Bronchial epithelial cell (primary cell): ENCODE measurements around the gene DOCK1. TPM values are rescaled to one million over a fixed set of nuclear protein-coding genes. Genes with fewer than 3 reads are reported as not detected.
A peak's percentile ranks its signal among the peaks of the same experiment; 100 is the strongest.

ENCODE experiments used
- DNase-seq: peaks from one replicate; pipeline ENCODE4 v3.0.0-alpha.2; 2010; ENCODE audit warnings: low read depth
- FAIRE-seq: peaks from 2 replicates; lab custom pipeline; 2011; peaks lifted over from hg19 to GRCh38; lab: Jason Lieb, UNC
- H3K27me3 ChIP-seq: 2 replicates; pipeline ENCODE4 v1.5.1; 2011; ENCODE audit warnings: low read length; ENCODE audit not compliant: control insufficient read depth, insufficient read depth
- H3K36me3 ChIP-seq: 2 replicates; pipeline ENCODE4 v1.5.1; 2011; ENCODE audit warnings: low read length; ENCODE audit not compliant: control insufficient read depth, insufficient read depth
- H3K4me3 ChIP-seq: 2 replicates; pipeline ENCODE4 v1.5.1; 2011; ENCODE audit warnings: mild to moderate bottlenecking, low read depth, low read length, control low read depth
- CTCF ChIP-seq: IDR thresholded peaks from 2 replicates; pipeline ENCODE4 v1.5.1; 2011; ENCODE audit warnings: mild to moderate bottlenecking, moderate library complexity, low read length, control low read depth, inconsistent platforms; ENCODE audit not compliant: insufficient read depth, severe bottlenecking
- total RNA-seq: library from RNA; depleted of rRNA; stranded (reverse); fragments of >200 nt; gene quantifications from 2 replicates; pipeline ENCODE4 v1.2.1, GENCODE V29; 2014

Gene DOCK1
- total RNA-seq, 1 donor from 2014 or later = 173 TPM

GRCh38 chr10:126945351-126946030 is 40.3 kb downstream of the DOCK1 start:
- DNase-seq (peak; percentile 17), FAIRE-seq (no peak)
- no peak for TF ChIP-seq CTCF
- peaks cover 1% of the 10 kb centered on the region for H3K36me3 ChIP-seq
- no peaks in the 10 kb centered on the region for H3K27me3 ChIP-seq
- H3K4me3 ChIP-seq = no peak overlapping the region

GRCh38 chr10:126946746-126947145 is 41.5 kb downstream of the DOCK1 start:
- DNase-seq (no peak), FAIRE-seq (no peak)
- TF ChIP-seq CTCF = no peak
- H3K27me3 ChIP-seq = no peaks in the 10 kb centered on the region
- H3K4me3 ChIP-seq = no peak overlapping the region
- H3K36me3 ChIP-seq = peaks cover 1% of the 10 kb centered on the region

- no peaks in the 10 kb centered on the region for H3K27me3 ChIP-seq
- DNase-seq (no peak), FAIRE-seq (no peak)
- H3K4me3 ChIP-seq = no peak overlapping the region
- H3K36me3 ChIP-seq = no peaks in the 10 kb centered on the region
- no peak for TF ChIP-seq CTCF
These were observed 43.3 kb downstream of the DOCK1 start for GRCh38 chr10:126948355-126949160.

GRCh38 chr10:126949161-126949503 is 43.9 kb downstream of the DOCK1 start:
- Histone ChIP-seq H3K4me3 (no peak overlapping the region), H3K27me3 (no peaks in the 10 kb centered on the region), H3K36me3 (no peaks in the 10 kb centered on the region)
- TF ChIP-seq CTCF = no peak
- no peak for FAIRE-seq
- no peak for DNase-seq

GRCh38 chr10:126950401-126951105 is 45.3 kb downstream of the DOCK1 start:
- FAIRE-seq = no peak
- Histone ChIP-seq H3K4me3 (no peak overlapping the region), H3K36me3 (no peaks in the 10 kb centered on the region), H3K27me3 (no peaks in the 10 kb centered on the region)
- TF ChIP-seq CTCF = no peak
- DNase-seq = no peak
